ENCODE results near the gene TTLL11. TPM values are rescaled to one million over a fixed set of nuclear protein-coding genes. Genes with fewer than 3 reads are reported as not detected.

Gene TTLL11
- total and polyA plus RNA-seq, 2 experiments from 2014 or later, result 5.1 to 6.3 TPM

GRCh38 chr9:122016744-122017143, 76.4 kb downstream of the TTLL11 start:
- TF ChIP-seq EZH2 (IDR thresholded peaks at IDR 0.05; ENCODE audit: insufficient read depth, poor library complexity, severe bottlenecking) (no peak), EZH2phosphoT487 (IDR thresholded peaks at IDR 0.05; ENCODE audit: insufficient read depth, low read depth) (no peak)
- Histone ChIP-seq H3K4me2 (ENCODE audit: unreplicated experiment) (no peak overlapping the region), H4K20me1 (ENCODE audit: insufficient read depth) (no peaks in the 10 kb centered on the region), H3F3A (ENCODE audit: insufficient read depth) (0 out of 2 replicates have a peak, but pooled peaks cover 9% of the 10 kb centered on the region), H3K4me3 (no peak overlapping the region), H3K36me3 (ENCODE audit: low read depth) (no peaks in the 10 kb centered on the region), H3K4me1 (ENCODE audit: insufficient read depth) (peaks cover 12% of the 10 kb centered on the region), H2AFZ (no peak overlapping the region), H3K9ac (no peak overlapping the region), H3K9me2 (ENCODE audit: insufficient read depth) (no peaks in the 10 kb centered on the region), H3K27ac (no peak overlapping the region), H3K9me3 (ENCODE audit: low read depth) (no peaks in the 10 kb centered on the region), H3K27me3 (replicated peaks; ENCODE audit: insufficient read depth) (no peaks in the 10 kb centered on the region), H3K79me2 (ENCODE audit: insufficient read depth) (no peaks in the 10 kb centered on the region)
- 44 to 45% methylated on average over 6 of the region's 6 CpGs for WGBS, 2 experiments (ENCODE audit: low coverage in 1 of 2, low lambda C conversion rate in 2 of 2, missing lambda C conversion rate in 2 of 2)
- DNase-seq, result no peak
- in situ Hi-C loops (cut with MboI), result no loop called here

- peaks cover 12% of the 10 kb centered on the region for H3K4me1 ChIP-seq (ENCODE audit: insufficient read depth)
- 0 out of 2 replicates have a peak, but pooled peaks cover 7% of the 10 kb centered on the region for H3F3A ChIP-seq (ENCODE audit: insufficient read depth)
- H2AFZ ChIP-seq, result no peak overlapping the region
- no peak for TF ChIP-seq EZH2phosphoT487 (IDR thresholded peaks at IDR 0.05; ENCODE audit: insufficient read depth, low read depth)
- no peak for TF ChIP-seq EZH2 (IDR thresholded peaks at IDR 0.05; ENCODE audit: insufficient read depth, poor library complexity, severe bottlenecking)
- H3K4me3 ChIP-seq, result no peak overlapping the region
- no peaks in the 10 kb centered on the region for H3K9me2 ChIP-seq (ENCODE audit: insufficient read depth)
- H3K9ac ChIP-seq, result no peak overlapping the region
- H3K9me3 ChIP-seq (ENCODE audit: low read depth), result no peaks in the 10 kb centered on the region
- DNase-seq, result no peak
- no peaks in the 10 kb centered on the region for H4K20me1 ChIP-seq (ENCODE audit: insufficient read depth)
- H3K27ac ChIP-seq, result no peak overlapping the region
- H3K27me3 ChIP-seq (replicated peaks; ENCODE audit: insufficient read depth), result no peaks in the 10 kb centered on the region
- WGBS, 2 experiments (ENCODE audit: low coverage in 1 of 2, low lambda C conversion rate in 2 of 2, missing lambda C conversion rate in 2 of 2), result 74 to 79% methylated on average over 7 of the region's 7 CpGs
- no peak overlapping the region for H3K4me2 ChIP-seq (ENCODE audit: unreplicated experiment)
- in situ Hi-C loops (cut with MboI), result no loop called here
- no peaks in the 10 kb centered on the region for H3K36me3 ChIP-seq (ENCODE audit: low read depth)
- H3K79me2 ChIP-seq (ENCODE audit: insufficient read depth), result no peaks in the 10 kb centered on the region
Observed at GRCh38 chr9:122016309-122016708, 76.8 kb downstream of the TTLL11 start.

- no peak overlapping the region for H3K9ac ChIP-seq
- H3K27me3 ChIP-seq (replicated peaks; ENCODE audit: insufficient read depth), result no peaks in the 10 kb centered on the region
- TF ChIP-seq EZH2 (IDR thresholded peaks at IDR 0.05; ENCODE audit: insufficient read depth, poor library complexity, severe bottlenecking) (no peak), EZH2phosphoT487 (IDR thresholded peaks at IDR 0.05; ENCODE audit: insufficient read depth, low read depth) (no peak)
- no peak overlapping the region for H3K4me3 ChIP-seq
- H4K20me1 ChIP-seq (ENCODE audit: insufficient read depth), result no peaks in the 10 kb centered on the region
- DNase-seq, result no peak
- no peaks in the 10 kb centered on the region for H3K9me2 ChIP-seq (ENCODE audit: insufficient read depth)
- 75 to 79% methylated on average over 11 of the region's 11 CpGs for WGBS, 2 experiments (ENCODE audit: low coverage in 1 of 2, low lambda C conversion rate in 2 of 2, missing lambda C conversion rate in 2 of 2)
- no peak overlapping the region for H3K4me2 ChIP-seq (ENCODE audit: unreplicated experiment)
- H3K4me1 ChIP-seq (ENCODE audit: insufficient read depth), result peaks cover 4% of the 10 kb centered on the region
- H2AFZ ChIP-seq, result no peak overlapping the region
- H3K27ac ChIP-seq, result no peak overlapping the region
- no peaks in the 10 kb centered on the region for H3K36me3 ChIP-seq (ENCODE audit: low read depth)
- H3K79me2 ChIP-seq (ENCODE audit: insufficient read depth), result no peaks in the 10 kb centered on the region
- no peaks in the 10 kb centered on the region for H3K9me3 ChIP-seq (ENCODE audit: low read depth)
- in situ Hi-C loops (cut with MboI), result no loop called here
- no peaks in the 10 kb centered on the region for H3F3A ChIP-seq (ENCODE audit: insufficient read depth)
Observed at GRCh38 chr9:122015170-122015821, 77.8 kb downstream of the TTLL11 start.

GRCh38 chr9:122011818-122012498, 81.2 kb downstream of the TTLL11 start:
- H3K27me3 ChIP-seq (replicated peaks; ENCODE audit: insufficient read depth), result no peaks in the 10 kb centered on the region
- no peak overlapping the region for H3K4me2 ChIP-seq (ENCODE audit: unreplicated experiment)
- no peak overlapping the region for H2AFZ ChIP-seq
- H3K36me3 ChIP-seq (ENCODE audit: low read depth), result no peaks in the 10 kb centered on the region
- no peak overlapping the region for H3K27ac ChIP-seq
- H3K9me3 ChIP-seq (ENCODE audit: low read depth), result no peaks in the 10 kb centered on the region
- 0 out of 2 replicates have a peak, but pooled peaks cover 4% of the 10 kb centered on the region for H3K4me1 ChIP-seq (ENCODE audit: insufficient read depth)
- no peak overlapping the region for H3K4me3 ChIP-seq
- H3K9ac ChIP-seq, result no peak overlapping the region
- in situ Hi-C loops (cut with MboI), result no loop called here
- TF ChIP-seq EZH2 (IDR thresholded peaks at IDR 0.05; ENCODE audit: insufficient read depth, poor library complexity, severe bottlenecking) (no peak), EZH2phosphoT487 (IDR thresholded peaks at IDR 0.05; ENCODE audit: insufficient read depth, low read depth) (no peak)
- no peak for DNase-seq
- no peaks in the 10 kb centered on the region for H3K9me2 ChIP-seq (ENCODE audit: insufficient read depth)
- H4K20me1 ChIP-seq (ENCODE audit: insufficient read depth), result no peaks in the 10 kb centered on the region
- H3K79me2 ChIP-seq (ENCODE audit: insufficient read depth), result no peaks in the 10 kb centered on the region
- no peaks in the 10 kb centered on the region for H3F3A ChIP-seq (ENCODE audit: insufficient read depth)
- WGBS, 2 experiments (ENCODE audit: low coverage in 1 of 2, low lambda C conversion rate in 2 of 2, missing lambda C conversion rate in 2 of 2), result 83 to 89% methylated on average over 4 of the region's 4 CpGs
